Measurements from ENCODE around the gene PLXNA2.

PLXNA2 gene

DNA sequence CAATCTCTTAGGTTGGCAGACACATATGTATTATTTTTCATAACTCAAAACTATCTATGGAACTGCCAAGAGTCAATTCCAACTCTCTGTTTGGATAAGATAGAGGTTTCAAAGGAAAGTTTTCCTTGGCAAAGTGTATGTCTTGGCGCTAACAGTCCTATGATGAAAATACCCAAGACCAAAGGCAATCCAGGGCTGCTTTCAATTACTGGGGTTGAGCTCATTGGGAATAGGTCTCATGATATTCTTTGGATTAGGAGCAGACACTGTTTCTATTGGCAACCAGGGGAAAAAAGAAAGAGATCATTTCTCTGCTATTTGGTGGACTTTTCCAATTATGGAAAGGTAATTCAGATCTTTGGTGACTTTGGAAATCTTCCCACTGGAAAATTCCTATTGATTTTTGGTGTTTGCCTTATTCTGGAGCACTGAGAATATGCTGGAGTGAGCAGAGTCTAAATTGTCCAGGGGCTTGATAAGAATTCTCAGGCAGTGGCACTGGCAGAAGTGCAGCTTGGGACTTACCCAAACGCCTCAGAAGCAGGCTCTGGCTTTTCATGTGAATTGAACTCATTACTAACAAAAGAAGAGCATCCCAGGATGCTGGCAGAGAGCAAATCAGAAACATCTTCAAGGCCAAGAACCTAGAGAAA lies 20.4 kb upstream of the PLXNA2 start:
- no peak for DNase-seq

- no peak for DNase-seq
Observed at GRCh38 chr1:208261874-208262273, 17.7 kb upstream of the PLXNA2 start.

DNA sequence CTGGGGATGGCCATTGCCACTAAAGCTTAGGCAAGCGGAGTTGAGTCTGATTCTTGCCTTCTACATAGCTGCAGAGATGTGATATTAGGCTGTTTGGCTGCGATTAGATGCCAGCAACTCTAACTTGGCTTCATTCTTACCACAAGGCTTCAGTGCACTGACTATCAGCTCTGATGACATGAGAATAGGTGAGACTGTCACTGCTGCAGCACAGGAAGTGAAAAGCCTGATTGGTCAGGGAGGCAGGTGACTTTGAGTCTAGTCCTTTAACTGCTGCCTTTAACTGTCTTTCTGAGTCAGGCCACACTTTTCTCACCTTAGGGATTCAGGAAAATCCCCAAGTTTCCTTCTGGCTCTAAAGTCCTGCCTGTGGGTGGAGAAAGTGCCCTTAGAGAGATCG lies 14.1 kb upstream of the PLXNA2 start:
- no peak for DNase-seq

DNA sequence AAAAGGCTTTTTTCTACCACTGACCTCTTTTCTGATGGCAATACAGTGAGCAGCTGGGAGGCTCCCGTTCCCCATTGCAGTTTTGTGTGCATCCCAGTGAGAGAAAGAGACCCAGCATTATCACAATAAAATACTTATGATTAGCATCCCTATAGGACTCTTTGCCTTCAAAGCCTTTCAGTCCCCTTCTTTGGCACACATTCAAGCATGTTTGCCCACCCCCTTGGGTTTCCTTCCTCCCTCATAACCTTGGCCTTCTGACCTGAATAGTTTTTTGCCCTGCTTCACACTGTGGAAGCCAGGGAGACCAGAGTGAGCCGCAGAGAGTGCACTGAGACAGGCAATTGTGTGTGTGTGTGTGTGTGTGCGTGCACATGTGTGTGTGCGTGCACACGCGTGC lies 13.2 kb upstream of the PLXNA2 start:
- DNase-seq, result no peak

GRCh38 chr1:208256556-208256955 lies 12.4 kb upstream of the PLXNA2 start:
- DNase-seq, result no peak

DNA sequence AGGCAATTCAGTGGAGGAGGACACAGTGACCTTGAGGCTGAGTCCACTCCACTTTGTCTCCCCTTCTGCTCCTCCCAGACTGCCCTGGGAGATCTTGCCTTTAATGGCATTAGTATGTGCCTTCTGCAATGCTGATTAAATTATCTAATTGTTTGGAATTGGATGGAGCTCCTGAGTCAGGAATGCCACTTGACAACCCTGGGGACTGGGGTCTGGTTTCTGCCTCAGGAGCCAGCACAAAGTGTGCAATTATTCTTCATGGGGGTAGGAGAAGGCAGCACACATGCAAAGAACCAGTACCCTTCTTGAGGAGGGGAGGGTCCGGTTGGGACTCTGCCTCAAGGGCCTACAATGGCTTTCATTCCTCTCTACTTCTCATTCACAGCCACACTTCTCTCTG lies 11.9 kb upstream of the PLXNA2 start:
- no peak for DNase-seq

DNA sequence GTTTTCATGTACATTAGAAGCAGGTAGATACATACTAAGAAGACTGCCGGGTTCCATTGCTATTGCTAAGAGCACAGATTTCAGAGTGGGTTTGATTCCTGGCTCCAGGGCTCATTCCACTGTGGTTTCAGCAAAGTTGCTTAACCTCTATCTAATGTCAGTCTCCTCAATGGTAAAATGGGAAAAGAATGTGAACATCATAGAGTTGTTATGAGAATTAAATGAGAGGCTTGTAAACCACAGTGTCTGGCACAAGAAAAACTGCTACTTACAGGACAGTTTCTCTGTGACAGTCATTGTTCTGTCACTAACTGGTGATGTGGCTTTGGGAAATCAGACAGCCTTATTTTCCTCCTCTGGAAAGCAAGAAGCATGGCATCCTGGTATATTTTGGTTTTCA lies 10.7 kb upstream of the PLXNA2 start:
- DNase-seq, result no peak

GRCh38 chr1:208254376-208254775 lies 10.2 kb upstream of the PLXNA2 start:
- DNase-seq, result no peak

DNA sequence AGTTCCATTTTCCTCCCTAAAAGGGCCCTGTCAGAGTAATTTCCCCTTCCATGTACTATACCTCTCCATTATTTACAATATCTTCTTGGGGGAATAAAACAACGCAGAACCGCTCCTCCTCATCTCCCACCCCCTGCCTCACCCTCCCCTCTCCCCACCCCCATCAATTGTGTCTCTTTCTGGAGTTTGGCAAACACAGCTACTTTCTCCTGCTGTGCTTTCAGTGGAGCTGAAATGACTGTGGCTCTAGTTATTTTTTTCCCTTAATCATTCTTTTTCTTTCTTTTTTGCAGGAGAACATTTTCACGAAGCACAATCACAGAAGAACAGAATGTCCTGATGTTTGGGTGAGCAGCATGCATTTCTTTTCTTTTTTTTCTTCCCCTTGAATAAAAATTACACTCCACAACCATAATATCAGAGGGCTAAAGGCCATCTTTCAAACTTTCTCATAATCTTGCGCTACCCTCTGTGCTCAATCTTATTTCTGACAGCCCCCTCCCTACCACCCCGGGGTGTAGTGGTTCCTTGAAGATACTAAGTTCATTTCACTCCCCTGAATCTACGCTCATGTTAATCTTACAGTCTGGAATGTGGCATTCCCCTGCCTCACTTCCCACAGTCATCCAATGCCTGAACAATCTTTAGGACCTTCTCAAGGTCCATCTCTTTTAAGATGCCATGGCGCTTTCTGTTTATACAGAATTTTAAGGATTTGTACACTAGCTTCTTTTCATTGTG lies 8.8 kb upstream of the PLXNA2 start:
- DNase-seq, result no peak

GRCh38 chr1:208251911-208252835 lies 8.0 kb upstream of the PLXNA2 start:
- DNase-seq, result no peak

DNA sequence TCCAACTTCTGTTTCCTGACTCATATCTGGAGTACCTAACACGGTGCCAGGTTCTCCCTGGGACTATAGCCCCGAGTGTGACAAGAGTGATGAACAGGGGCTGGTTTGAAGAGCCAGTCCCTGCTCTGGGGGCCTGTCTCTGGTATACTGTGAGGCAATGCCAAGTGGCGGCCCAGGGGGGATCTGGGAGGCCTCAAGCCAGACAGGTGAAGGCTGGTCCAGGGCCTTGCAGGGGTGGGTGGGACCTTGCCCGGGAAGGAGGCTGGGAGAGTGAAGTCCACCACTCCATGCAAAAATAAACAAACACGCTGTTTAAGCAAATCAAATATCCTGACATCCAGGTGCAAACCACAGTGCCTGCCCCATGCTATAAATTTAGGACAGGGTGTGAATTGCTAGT lies 6.8 kb upstream of the PLXNA2 start:
- DNase-seq, result no peak

DNA sequence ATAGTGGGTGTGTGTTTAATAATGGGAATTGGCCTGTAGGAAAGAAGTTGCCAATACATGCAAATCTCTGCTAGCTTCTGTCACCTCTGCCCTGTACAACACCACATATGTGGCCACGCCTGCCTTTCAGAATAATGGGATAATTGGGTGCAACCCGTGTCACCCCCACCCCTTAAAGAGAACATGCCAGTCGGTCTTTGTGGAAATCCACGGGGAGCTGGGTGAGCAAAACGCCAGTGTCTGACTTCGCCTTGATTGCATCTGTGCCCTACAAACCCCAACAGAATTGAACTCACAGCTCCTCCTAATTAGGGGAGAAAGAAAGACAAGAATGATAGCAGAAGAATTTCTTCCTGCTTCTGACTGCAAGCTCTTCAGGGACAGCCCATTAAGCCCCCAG lies 6.4 kb upstream of the PLXNA2 start:
- DNase-seq, result no peak

DNA sequence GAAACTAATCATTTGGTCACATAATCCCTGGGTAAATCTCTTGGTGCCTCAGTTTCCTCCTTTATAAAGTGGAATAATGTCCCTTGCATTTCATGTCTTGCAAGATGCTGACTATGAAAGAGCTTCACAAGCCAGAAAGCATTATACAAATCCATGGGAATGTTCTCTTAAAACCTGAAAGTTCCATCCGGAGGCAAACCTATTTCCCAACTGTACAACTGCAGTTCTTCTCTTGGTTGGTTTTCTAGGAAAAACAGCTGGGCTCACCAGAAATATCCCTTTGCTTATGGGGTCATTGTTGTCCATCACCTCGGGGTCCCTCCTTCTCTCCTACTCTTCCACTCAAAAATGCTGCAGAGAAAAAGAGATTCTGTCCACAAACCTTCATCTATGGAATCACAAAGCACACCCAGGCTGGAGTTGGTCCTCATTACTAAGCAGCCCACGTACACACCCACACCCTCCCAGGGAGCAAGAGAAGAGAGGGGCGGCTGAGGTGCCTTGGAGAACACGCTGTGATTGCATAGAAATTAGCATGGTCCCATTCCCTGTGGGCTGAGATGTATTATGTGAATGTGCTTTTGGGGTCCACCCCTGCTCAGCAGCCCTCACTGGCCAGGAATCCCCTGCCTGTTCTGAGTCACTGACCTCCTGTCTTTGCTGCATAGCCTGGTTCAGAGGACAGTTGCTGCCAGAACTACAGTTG lies 5.0 kb upstream of the PLXNA2 start:
- DNase-seq, result no peak

DNA sequence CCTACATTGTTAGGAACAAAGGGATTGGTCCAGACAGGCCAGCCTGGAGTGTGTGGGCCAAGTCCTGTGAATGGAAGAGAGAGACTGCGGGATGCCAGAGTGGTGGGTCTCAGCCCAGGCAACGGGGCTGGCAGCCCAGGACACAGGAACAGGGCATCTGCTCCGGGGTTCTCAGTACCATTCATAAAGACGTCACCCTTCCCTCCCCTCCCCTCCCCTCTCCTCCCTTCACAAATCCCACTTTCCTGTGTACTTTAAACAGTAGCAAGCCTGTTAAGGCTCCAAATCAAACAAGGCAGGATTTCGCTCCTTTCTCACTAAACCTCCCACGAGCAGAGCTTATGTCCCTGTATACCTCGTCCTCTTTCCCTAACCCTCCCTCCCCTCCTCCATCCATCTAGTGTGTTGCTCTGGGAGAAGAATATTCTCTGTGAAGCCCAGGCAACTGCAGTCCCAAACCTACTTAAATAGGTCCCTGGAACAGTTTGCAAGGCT lies 4.2 kb upstream of the PLXNA2 start:
- DNase-seq, result no peak

GRCh38 chr1:208247696-208248095 lies 3.5 kb upstream of the PLXNA2 start:
- DNase-seq, result no peak

DNA sequence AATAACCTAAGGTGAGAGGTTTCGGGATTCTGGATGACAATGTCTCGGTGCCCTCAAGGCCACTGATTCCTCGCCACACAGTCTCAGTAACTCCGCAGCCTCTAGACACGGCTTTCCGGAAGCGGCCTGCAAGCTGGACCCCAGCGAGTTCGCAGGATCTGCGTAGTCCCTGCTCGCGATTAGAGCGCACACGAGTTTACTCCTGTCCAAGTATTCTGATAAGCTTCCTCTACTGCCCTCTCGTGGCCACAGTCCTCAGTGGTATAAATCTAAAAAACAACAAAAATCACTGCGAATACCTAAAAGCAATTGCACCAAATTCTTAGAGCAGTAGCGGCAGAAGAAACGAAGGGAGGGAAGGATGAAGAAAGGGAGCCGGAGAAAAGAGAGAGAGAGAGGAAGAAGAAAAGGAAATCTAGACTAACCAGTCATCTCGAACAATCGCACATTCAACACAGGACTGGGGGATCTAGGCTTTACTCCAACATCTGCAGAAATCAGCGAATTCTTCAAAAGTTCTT lies 1.1 kb upstream of the PLXNA2 start:
- DNase-seq, result peak; percentile 86

DNA sequence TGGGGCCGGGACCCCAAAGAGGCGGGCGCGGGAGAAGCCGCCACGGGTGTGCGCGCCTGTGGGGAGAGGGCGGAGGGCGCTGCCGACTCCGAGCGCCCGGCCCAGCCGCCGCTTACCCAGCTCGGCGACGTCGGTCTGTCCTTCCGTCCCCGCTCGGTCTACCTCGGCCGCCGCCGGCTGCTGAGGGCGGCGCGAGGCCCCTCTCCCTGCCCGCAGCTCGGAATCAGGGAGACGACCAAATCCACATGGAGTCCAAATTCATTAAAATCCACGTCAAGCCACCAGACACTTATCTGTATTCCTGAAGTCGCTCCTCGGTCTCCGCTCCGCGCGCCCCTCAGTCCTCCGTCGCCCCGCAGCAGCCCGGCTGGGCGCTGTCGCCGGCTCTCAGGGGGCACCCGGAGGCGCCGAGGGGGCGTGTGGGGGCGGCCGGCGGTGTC lies 637 bp downstream of the PLXNA2 start:
- peak; percentile 16 for DNase-seq

DNA sequence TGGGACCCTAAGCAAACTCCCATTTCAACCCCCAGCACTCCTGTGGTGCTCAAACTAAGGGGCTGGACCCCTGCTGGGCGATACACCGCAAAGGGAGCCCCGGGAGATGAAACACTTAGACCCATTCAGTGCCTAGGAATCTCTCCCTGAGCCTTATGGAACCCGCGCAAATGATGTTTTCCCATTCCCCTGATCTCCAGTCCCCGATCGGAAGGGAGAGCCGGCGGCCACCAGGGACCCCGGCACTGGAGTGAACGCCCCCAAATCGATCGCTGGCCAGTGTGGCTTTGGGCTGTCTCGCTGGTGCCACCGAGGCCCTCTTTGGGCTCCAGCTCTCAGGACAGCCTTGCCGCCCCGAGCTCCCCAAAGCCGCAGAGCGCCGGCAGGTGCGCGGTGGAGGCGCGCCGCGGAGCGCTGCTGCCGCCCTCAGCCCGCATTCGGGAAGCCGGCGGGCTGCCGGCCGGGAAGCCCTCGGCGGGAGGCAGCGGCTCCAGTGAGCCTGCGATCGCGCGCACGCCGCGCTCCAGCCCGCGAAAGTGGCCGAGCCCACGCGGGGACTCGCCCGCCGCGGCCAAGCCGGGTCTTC lies 1.1 kb downstream of the PLXNA2 start:
- DNase-seq, result no peak

DNA sequence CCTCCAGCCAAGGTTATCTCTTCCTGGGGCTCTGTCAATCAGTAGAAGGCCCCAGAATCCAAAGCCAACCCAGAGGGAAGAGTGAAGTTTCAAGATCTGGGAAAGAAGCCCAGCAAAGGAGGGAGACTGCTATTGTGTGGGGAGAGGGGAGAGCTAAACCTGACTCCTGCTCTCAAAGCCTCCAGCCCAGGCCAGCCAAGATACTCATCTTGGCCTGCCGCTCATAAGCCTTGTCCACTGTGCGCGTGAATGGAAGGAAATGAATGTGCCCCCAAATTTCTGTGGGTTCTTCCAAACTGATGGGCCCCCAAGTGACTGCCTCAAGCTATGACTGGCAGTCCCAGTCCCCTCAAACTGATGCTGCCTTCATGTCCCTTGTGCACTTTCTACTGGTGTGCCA lies 2.0 kb downstream of the PLXNA2 start:
- no peak for DNase-seq

DNA sequence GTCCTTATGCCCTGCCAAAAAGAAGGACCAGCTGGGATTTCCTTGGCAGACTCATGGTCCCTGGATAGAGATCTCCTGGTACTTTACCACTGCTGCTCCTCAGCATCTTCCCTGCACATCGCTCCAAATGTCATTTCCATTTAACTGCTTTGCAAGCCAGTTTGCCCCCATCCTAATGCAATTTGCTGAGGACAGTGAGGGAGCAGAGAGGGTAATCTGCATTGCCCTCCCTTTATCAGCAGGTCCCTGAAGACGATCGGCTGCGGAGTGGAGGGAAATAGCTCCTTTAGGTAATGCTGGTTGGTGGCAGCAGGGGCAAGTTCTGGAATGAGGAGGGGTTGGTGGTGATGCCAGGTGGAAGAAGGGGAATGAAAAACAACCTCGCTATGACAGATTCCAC lies 2.7 kb downstream of the PLXNA2 start:
- no peak for DNase-seq

DNA sequence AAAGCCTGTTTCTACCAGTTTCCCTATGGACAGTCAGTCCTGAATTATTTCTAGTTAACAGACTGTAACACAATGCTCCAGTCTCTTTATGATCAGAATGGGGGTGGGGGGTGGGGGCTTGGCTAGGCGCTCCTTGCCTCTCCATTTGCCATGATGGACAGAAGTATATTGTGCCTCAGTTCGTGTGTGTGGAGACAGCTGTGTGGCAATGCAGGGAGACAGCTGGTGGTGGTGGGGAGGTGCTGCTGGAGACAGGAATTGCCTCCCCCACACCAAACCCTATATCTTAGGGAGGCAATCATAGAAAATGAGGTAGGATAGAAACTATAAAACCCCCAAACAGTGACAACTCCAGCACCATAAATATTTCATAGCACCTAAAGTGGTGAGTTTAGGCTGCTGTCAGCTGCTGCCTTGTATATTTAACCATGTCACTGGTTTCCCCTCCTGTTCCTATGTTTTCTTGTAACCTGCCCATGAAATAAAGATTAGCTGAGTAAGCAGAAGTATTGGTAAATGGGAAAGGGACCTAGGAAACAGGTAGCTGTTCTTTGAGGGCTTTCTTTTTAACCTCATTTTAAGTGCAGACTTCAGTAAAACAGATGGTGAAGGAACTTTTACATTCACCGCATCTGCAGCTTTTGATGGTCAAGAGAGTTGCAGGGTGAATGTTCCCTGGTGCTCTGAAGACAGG lies 3.4 kb downstream of the PLXNA2 start:
- no peak for DNase-seq
